NCI-H2029 (cell line): ENCODE data around the gene STAG3.
"Not testable (repeated sequence)": the region's sequence is repeated elsewhere in the genome, so short reads cannot be mapped to it uniquely, and the experiment has no call there.

ENCODE experiments used
- DNase-seq: peaks from one replicate; lab custom pipeline; 2025; lab: John Stamatoyannopoulos, UW

Gene STAG3

GRCh38 chr7:100257017-100257416 lies 79.3 kb downstream of the STAG3 start:
- DNase-seq = no peak

- not testable (repeated sequence) for DNase-seq
Observed at GRCh38 chr7:100259984-100260383, 82.3 kb downstream of the STAG3 start.

GRCh38 chr7:100262896-100263295 lies 85.2 kb downstream of the STAG3 start:
- DNase-seq = not testable (repeated sequence)
